HepG2 (cell line): Measurements from ENCODE around the gene CTIF. TPM values are rescaled to one million over a fixed set of nuclear protein-coding genes. Genes with fewer than 3 reads are reported as not detected.

Experiments used
- ATAC-seq: fragments of 200-7000 bp; cut with Tn5 transposase; 3 replicates; pipeline ENCODE4 v1.9.1; 2020; ENCODE audit warnings: mild to moderate bottlenecking, moderate library complexity
- BruUV-seq: library from RNA; stranded (reverse); fragments of 400-500 nt; replicated peaks from 2 replicates; lab custom pipeline; 2021; lab: Mats Ljungman, UMichigan
- CTCF ChIA-PET: fragments of 300-600 bp; formaldehyde crosslinking; extraction: SDS; loops from one replicate; lab custom pipeline; 2021; ENCODE audit warnings: low total read pairs, inconsistent platforms, low intra/inter-chr PET ratio; lab: Yijun Ruan, JAX
- POLR2A ChIA-PET: fragments of 350-600 bp; sonication (Branson Sonifier 250); formaldehyde crosslinking; loops from one replicate; lab custom pipeline; 2020; ENCODE audit warnings: antibody characterized with exemption, inconsistent platforms; lab: Yijun Ruan, JAX
- DNase-seq: peaks from one replicate; pipeline ENCODE4 v3.0.0-alpha.2; 2015; ENCODE audit warnings: low spot score
- FAIRE-seq: peaks from 3 replicates; lab custom pipeline; 2011; peaks lifted over from hg19 to GRCh38; lab: Jason Lieb, UNC
- H2AFZ ChIP-seq: one replicate; pipeline ENCODE4 v1.6.1; 2011; ENCODE audit warnings: low read length, inconsistent platforms
- H3K27ac ChIP-seq: fragments of 300-600 bp; 3 replicates; pipeline ENCODE4 v1.8.0; 2011; ENCODE audit warnings: mixed run types, mild to moderate bottlenecking, mixed read lengths, low read length, inconsistent platforms; ENCODE audit not compliant: insufficient read depth; ENCODE audit errors: extremely low read length
- H3K27me3 ChIP-seq, 2 experiments: fragments of 200-600 bp in 1 of 2; 2 replicates in 1 of 2; 3 replicates in 1 of 2; pipeline versions ENCODE4 v1.6.0 to v1.8.0; 2011; ENCODE audit warnings: low read length in 2 of 2, mild to moderate bottlenecking in 2 of 2, moderate library complexity in 2 of 2, inconsistent platforms in 1 of 2; ENCODE audit not compliant: insufficient read depth in 2 of 2, control insufficient read depth in 1 of 2
- H3K36me3 ChIP-seq, 2 experiments: fragments of 200-600 bp in 1 of 2; replicated peaks in 1 of 2; 2 replicates in 1 of 2; 3 replicates in 1 of 2; pipeline versions ENCODE4 v1.5.1 to v1.8.0; 2011; ENCODE audit warnings: low read length in 2 of 2, inconsistent platforms in 1 of 2; ENCODE audit not compliant: insufficient read depth in 2 of 2, control insufficient read depth in 1 of 2
- H3K4me1 ChIP-seq: 2 replicates; pipeline ENCODE4 v1.5.1; 2012; ENCODE audit warnings: low read length, inconsistent platforms; ENCODE audit not compliant: insufficient read depth
- H3K4me2 ChIP-seq: 2 replicates; pipeline ENCODE4 v1.6.0; 2011; ENCODE audit warnings: low read depth, low read length, inconsistent platforms
- H3K4me3 ChIP-seq, 3 experiments: fragments of 200-600 bp in 1 of 3; sonication (generic), shearing (Covaris generic) in 1 of 3; replicated peaks in 1 of 3; 2 replicates each; pipeline ENCODE4 v1.5.1; 2011 to 2016; ENCODE audit warnings: low read length in 3 of 3, inconsistent platforms in 2 of 3, low read depth in 2 of 3, mild to moderate bottlenecking in 2 of 3, control low read depth in 1 of 3, mixed read lengths in 1 of 3; ENCODE audit not compliant: insufficient read depth in 1 of 3
- H3K79me2 ChIP-seq: one replicate; pipeline ENCODE4 v1.6.1; 2011; ENCODE audit warnings: low read length, inconsistent platforms; ENCODE audit not compliant: insufficient read depth
- H3K9ac ChIP-seq: 2 replicates; pipeline ENCODE4 v1.6.0; 2011; ENCODE audit warnings: mild to moderate bottlenecking, low read depth, low read length, inconsistent platforms; ENCODE audit not compliant: insufficient read depth
- H3K9me3 ChIP-seq: 2 replicates; pipeline ENCODE4 v1.5.1; 2012; ENCODE audit warnings: mild to moderate bottlenecking, low read length
- H4K20me1 ChIP-seq: 2 replicates; pipeline ENCODE4 v1.6.0; 2011; ENCODE audit warnings: inconsistent platforms, mild to moderate bottlenecking, low read length, moderate library complexity; ENCODE audit not compliant: insufficient read depth
- FOSL2 ChIP-seq: sonication (generic); formaldehyde crosslinking; IDR thresholded peaks from 2 replicates; pipeline ENCODE4 v1.4.0; 2020; ENCODE audit warnings: missing genetic modification reagents
- NFKBIZ ChIP-seq: IDR thresholded peaks from 2 replicates; pipeline ENCODE4 v1.6.1; 2018; ENCODE audit warnings: missing genetic modification reagents, missing compliant biosample characterization
- NR3C1 ChIP-seq: sonication (generic); formaldehyde crosslinking; IDR thresholded peaks from 2 replicates; pipeline ENCODE4 v1.4.0; 2020; ENCODE audit warnings: missing genetic modification reagents
- RBM22 ChIP-seq: fragments of 200-400 bp; formaldehyde crosslinking; optimal IDR thresholded peaks from 2 replicates; pipeline ENCODE3; 2017; ENCODE audit warnings: mild to moderate bottlenecking, low read length, moderate library complexity
- XRCC5 ChIP-seq: fragments of 200-400 bp; formaldehyde crosslinking; optimal IDR thresholded peaks from 2 replicates; pipeline ENCODE3; 2017; ENCODE audit warnings: mild to moderate bottlenecking, low read length
- ZBTB38 ChIP-seq: sonication (generic); formaldehyde crosslinking; IDR thresholded peaks from 2 replicates; pipeline ENCODE4 v1.5.1; 2020; ENCODE audit warnings: mild to moderate bottlenecking, missing genetic modification reagents
- ZKSCAN5 ChIP-seq: sonication (generic); formaldehyde crosslinking; IDR thresholded peaks from 2 replicates; pipeline ENCODE4 v1.5.1; 2020; ENCODE audit warnings: mild to moderate bottlenecking, missing genetic modification reagents
- ZNF768 ChIP-seq: sonication (generic); formaldehyde crosslinking; IDR thresholded peaks from 2 replicates; pipeline ENCODE4 v1.4.0; 2020; ENCODE audit warnings: missing genetic modification reagents
- WGBS: methylation state at CpG from one replicate; pipeline ENCODE4 v1.1.6; 2017; ENCODE audit warnings: low lambda C conversion rate; 5-methylcytosine and 5-hydroxymethylcytosine counted together
- in situ Hi-C: cut with HindIII; loops from 2 replicates; pipeline ENCODE4 v1.10.0; 2017; ENCODE audit warnings: low pct_unique_long_range_greater_than_20kb; ENCODE audit not compliant: extremely low pct_ligation_motif_present
- intact Hi-C: fragments of 100-400 bp; cut with micrococcal nuclease; formaldehyde crosslinking; loops from one replicate; pipeline ENCODE4 v1.10.0; 2022; ENCODE audit not compliant: unreplicated experiment
- polyA plus RNA-seq, 8 experiments: library from polyadenylated mRNA; depleted of rRNA in 3 of 8; stranded (reverse) in 7 of 8; unstranded in 1 of 8; fragments of >200 nt; fragmentation: Illumina TruSeq in 4 of 8; extraction: Trizol in 4 of 8; gene quantifications; 2 replicates each; pipeline versions ENCODE4 v1.2.1 to v1.2.3, GENCODE V29; 2011 to 2016; ENCODE audit warnings: low read depth in 4 of 8, missing spikeins in 1 of 8, mixed read lengths in 1 of 8; ENCODE audit not compliant: insufficient read depth in 1 of 8
- total RNA-seq, 5 experiments: library from RNA; depleted of rRNA; stranded (reverse); fragments of >200 nt; fragmentation: Illumina TruSeq; extraction: Trizol; gene quantifications; 2 replicates each; pipeline ENCODE4 v1.2.3, GENCODE V29; 2016; ENCODE audit warnings: low read depth in 1 of 5
- TF ChIP-seq, protein P1 (sequence below): sonication (generic); formaldehyde crosslinking; IDR thresholded peaks from 2 replicates; pipeline ENCODE4 v1.5.0; 2020; ENCODE audit warnings: mild to moderate bottlenecking, missing genetic modification reagents, moderate library complexity
- TF ChIP-seq, protein P2 (sequence below): sonication (generic); formaldehyde crosslinking; IDR thresholded peaks from 2 replicates; pipeline ENCODE4 v1.8.1; 2023; ENCODE audit warnings: mild to moderate bottlenecking, missing genetic modification reagents
- TF ChIP-seq, protein P3 (sequence below): sonication (generic); formaldehyde crosslinking; conservative IDR thresholded peaks from 2 replicates; pipeline ENCODE4 v1.4.0; 2020; ENCODE audit warnings: missing genetic modification reagents
- TF ChIP-seq, protein P4 (sequence below): IDR thresholded peaks from 2 replicates; pipeline ENCODE4 v1.6.1; 2012; ENCODE audit warnings: low read depth, low read length, improper control_type of control experiment
- TF ChIP-seq, protein P5 (sequence below): sonication (generic); formaldehyde crosslinking; IDR thresholded peaks from 2 replicates; pipeline ENCODE4 v1.5.1; 2020; ENCODE audit warnings: mild to moderate bottlenecking, missing genetic modification reagents, moderate library complexity

CTIF gene
- total and polyA plus RNA-seq, 2 of the 13 experiments (the other 11 are each of a cell fraction or from before 2014, with no cell fraction given): 18.2 to 28.0 TPM

DNA sequence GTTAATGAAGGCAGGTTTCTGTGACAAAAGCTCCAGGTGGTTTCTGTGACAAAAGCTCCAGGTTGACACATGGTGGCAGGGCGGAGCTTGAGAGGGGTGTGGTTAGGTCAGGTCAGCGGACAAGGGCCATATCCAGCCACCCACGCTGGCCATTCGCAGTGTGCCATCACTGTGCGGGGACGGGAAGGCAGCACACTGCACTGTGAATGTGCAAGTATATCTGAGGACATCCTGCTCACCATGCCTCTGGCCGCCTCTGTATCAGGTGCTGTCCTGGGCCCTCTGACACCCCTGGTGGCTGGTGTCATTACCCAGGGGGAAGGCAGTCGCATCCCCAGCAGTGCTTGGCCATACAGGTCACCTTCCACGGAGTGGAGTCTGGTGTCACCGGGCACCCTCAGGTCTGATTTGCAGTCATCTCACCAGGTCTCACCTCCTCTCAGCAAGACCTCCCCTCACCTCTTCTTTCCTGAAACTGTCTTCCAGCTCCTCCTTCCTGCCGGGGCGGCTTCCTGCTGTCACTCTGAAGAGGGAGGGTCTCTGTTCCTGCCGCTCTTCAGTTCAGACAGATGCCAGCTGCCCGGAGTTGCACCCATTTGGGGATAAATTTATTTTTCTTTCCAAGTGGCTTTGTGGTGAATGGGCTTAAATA lies 34.9 kb downstream of the CTIF start:
- no peaks in the 10 kb centered on the region for H3K27me3 ChIP-seq
- ChIA-PET POLR2A (interaction anchor here (1.5 to 1.8 kb wide), 2 partner anchors 28 to 35 kb away, joined by 4 to 5 read pairs; partner anchors contain the start of gene CTIF), CTCF (no interaction called here)
- H3K4me1 ChIP-seq: peaks cover 84% of the 10 kb centered on the region
- H3K79me2 ChIP-seq: peaks cover 41% of the 10 kb centered on the region
- H3K4me3 ChIP-seq: no peak overlapping the region; a peak in 1 of 6 replicates
- no peak overlapping the region for H3K9ac ChIP-seq
- no peaks in the 10 kb centered on the region for H3K9me3 ChIP-seq
- peaks cover 5% of the 10 kb centered on the region; the same call in 1 of the 2 replicates for H4K20me1 ChIP-seq
- FAIRE-seq: no peak
- intact Hi-C loops: no loop called here
- WGBS: 80% methylated on average over 6 of the region's 14 CpGs
- peak; percentile 46 for ATAC-seq
- no TSS peak for BruUV-seq
- no peak overlapping the region for H3K4me2 ChIP-seq
- H2AFZ ChIP-seq: no peak overlapping the region
- in situ Hi-C loops: loop anchor here (10.0 kb wide), 1 partner anchor 99 kb away; no protein-coding TSS in a partner anchor
- DNase-seq: peak; percentile 12
- H3K27ac ChIP-seq: no peak overlapping the region
- H3K36me3 ChIP-seq: no peaks in the 10 kb centered on the region
- TF ChIP-seq, protein P1, sequence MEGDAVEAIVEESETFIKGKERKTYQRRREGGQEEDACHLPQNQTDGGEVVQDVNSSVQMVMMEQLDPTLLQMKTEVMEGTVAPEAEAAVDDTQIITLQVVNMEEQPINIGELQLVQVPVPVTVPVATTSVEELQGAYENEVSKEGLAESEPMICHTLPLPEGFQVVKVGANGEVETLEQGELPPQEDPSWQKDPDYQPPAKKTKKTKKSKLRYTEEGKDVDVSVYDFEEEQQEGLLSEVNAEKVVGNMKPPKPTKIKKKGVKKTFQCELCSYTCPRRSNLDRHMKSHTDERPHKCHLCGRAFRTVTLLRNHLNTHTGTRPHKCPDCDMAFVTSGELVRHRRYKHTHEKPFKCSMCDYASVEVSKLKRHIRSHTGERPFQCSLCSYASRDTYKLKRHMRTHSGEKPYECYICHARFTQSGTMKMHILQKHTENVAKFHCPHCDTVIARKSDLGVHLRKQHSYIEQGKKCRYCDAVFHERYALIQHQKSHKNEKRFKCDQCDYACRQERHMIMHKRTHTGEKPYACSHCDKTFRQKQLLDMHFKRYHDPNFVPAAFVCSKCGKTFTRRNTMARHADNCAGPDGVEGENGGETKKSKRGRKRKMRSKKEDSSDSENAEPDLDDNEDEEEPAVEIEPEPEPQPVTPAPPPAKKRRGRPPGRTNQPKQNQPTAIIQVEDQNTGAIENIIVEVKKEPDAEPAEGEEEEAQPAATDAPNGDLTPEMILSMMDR (CRISPR knock-in tag): peak; percentile 19; the same call in 1 of the 2 replicates
- TF ChIP-seq, protein P2, sequence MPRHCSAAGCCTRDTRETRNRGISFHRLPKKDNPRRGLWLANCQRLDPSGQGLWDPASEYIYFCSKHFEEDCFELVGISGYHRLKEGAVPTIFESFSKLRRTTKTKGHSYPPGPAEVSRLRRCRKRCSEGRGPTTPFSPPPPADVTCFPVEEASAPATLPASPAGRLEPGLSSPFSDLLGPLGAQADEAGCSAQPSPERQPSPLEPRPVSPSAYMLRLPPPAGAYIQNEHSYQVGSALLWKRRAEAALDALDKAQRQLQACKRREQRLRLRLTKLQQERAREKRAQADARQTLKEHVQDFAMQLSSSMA (CRISPR knock-in tag): no peak
- TF ChIP-seq FOSL2 (no peak), NFKBIZ (no peak), NR3C1 (CRISPR knock-in tag) (no peak), RBM22 (no peak), ZNF768 (CRISPR knock-in tag) (peak; percentile 15; the same call in 1 of the 2 replicates), ZKSCAN5 (CRISPR knock-in tag) (peak; percentile 63; the same call in 1 of the 2 replicates), ZBTB38 (CRISPR knock-in tag) (0 out of 2 replicates have a peak, but pooled peaks have one; percentile 40), XRCC5 (peak; percentile 33)
- TF ChIP-seq, protein P3, sequence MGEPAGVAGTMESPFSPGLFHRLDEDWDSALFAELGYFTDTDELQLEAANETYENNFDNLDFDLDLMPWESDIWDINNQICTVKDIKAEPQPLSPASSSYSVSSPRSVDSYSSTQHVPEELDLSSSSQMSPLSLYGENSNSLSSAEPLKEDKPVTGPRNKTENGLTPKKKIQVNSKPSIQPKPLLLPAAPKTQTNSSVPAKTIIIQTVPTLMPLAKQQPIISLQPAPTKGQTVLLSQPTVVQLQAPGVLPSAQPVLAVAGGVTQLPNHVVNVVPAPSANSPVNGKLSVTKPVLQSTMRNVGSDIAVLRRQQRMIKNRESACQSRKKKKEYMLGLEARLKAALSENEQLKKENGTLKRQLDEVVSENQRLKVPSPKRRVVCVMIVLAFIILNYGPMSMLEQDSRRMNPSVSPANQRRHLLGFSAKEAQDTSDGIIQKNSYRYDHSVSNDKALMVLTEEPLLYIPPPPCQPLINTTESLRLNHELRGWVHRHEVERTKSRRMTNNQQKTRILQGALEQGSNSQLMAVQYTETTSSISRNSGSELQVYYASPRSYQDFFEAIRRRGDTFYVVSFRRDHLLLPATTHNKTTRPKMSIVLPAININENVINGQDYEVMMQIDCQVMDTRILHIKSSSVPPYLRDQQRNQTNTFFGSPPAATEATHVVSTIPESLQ: no peak
- TF ChIP-seq, protein P4, sequence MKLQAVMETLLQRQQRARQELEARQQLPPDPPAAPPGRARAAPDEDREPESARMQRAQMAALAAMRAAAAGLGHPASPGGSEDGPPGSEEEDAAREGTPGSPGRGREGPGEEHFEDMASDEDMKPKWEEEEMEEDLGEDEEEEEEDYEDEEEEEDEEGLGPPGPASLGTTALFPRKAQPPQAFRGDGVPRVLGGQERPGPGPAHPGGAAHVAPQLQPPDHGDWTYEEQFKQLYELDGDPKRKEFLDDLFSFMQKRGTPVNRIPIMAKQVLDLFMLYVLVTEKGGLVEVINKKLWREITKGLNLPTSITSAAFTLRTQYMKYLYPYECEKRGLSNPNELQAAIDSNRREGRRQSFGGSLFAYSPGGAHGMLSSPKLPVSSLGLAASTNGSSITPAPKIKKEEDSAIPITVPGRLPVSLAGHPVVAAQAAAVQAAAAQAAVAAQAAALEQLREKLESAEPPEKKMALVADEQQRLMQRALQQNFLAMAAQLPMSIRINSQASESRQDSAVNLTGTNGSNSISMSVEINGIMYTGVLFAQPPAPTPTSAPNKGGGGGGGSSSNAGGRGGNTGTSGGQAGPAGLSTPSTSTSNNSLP: no peak
- TF ChIP-seq, protein P5, sequence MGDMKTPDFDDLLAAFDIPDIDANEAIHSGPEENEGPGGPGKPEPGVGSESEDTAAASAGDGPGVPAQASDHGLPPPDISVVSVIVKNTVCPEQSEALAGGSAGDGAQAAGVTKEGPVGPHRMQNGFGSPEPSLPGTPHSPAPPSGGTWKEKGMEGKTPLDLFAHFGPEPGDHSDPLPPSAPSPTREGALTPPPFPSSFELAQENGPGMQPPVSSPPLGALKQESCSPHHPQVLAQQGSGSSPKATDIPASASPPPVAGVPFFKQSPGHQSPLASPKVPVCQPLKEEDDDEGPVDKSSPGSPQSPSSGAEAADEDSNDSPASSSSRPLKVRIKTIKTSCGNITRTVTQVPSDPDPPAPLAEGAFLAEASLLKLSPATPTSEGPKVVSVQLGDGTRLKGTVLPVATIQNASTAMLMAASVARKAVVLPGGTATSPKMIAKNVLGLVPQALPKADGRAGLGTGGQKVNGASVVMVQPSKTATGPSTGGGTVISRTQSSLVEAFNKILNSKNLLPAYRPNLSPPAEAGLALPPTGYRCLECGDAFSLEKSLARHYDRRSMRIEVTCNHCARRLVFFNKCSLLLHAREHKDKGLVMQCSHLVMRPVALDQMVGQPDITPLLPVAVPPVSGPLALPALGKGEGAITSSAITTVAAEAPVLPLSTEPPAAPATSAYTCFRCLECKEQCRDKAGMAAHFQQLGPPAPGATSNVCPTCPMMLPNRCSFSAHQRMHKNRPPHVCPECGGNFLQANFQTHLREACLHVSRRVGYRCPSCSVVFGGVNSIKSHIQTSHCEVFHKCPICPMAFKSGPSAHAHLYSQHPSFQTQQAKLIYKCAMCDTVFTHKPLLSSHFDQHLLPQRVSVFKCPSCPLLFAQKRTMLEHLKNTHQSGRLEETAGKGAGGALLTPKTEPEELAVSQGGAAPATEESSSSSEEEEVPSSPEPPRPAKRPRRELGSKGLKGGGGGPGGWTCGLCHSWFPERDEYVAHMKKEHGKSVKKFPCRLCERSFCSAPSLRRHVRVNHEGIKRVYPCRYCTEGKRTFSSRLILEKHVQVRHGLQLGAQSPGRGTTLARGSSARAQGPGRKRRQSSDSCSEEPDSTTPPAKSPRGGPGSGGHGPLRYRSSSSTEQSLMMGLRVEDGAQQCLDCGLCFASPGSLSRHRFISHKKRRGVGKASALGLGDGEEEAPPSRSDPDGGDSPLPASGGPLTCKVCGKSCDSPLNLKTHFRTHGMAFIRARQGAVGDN (CRISPR knock-in tag): peak; percentile 38
